Islet of Langerhans (tissue), 1 donor: ENCODE results near the gene VAT1.

Experiments used
- FAIRE-seq: peaks from one replicate; lab custom pipeline; 2011; peaks lifted over from hg19 to GRCh38; lab: Jason Lieb, UNC

The VAT1 gene

DNA sequence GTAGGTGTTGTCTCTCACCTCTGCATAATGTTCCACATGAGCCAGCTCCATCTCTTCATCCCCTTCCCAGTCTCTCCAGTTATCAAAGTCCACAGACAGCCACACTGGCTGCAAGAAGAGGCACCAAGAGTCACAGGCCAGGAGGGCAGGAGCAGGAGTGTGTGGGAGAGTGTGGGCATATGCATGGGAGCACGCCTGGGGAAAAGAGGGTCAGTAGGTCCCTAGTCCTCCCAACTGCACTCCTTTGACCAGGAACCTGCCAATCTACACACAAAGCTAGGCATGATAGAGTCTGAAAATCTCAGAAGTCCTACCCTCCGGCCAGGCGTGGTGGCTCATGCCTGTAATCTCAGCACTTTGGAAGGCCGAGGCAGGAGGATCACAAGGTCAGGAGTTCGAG, 50.6 kb downstream of the VAT1 start:
- no peak for FAIRE-seq

DNA sequence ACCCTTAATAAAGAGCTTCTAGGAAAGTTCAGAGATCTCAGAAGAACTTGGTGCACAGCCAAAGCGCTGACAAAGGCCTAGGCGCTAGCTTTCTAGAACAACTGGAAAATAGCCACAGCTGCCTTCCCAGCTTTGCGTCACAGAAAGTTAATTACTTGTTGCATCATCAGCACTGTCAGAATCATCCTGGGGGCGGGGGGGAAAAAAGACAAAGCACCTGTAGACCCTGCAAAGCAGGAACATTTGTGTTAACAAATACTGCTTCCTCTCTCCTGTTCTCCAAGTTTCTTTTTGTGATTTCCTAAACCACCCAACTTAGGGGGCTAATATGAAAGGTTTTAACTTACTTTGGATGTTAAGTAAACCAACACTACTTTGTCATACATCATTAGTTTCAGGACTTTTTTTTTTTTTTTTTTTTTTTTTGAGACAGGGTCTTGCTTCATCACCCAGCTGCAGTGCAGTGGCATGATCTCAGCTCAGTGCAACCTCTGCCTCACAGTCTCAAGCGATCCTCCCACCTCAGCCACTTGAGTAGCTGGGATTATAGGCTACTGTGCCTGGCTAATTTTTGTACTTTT, 53.1 kb downstream of the VAT1 start:
- no peak for FAIRE-seq

DNA sequence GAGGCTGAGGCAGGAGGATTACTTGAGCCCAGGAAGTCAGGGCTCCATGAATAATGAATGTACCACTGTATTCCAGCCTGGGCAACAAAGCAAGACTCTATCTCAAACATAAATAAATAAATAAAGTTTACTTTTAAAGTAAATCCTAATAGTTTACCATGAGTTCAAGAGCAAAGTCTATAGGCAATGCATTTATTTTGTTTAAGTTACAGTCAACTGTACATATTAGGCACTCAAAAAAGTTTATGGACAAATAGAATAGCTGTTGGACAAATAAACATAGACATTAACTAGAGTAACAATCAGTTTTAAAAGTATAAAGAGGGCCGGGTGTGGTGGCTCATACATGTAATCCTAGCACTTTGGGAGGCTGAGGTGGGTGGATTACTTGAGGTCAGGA, 54.3 kb downstream of the VAT1 start:
- no peak for FAIRE-seq
